NT2/D1 (cell line): ENCODE results near the gene SAMD1.

ENCODE experiments used
- DNase-seq: peaks from one replicate; pipeline ENCODE4 v3.0.0-alpha.2; 2011; ENCODE audit warnings: low read depth, low spot score
- H3K27me3 ChIP-seq: 2 replicates; pipeline ENCODE4 v1.6.0; 2011; ENCODE audit warnings: mild to moderate bottlenecking; ENCODE audit not compliant: insufficient read length, insufficient read depth
- H3K36me3 ChIP-seq: 2 replicates; pipeline ENCODE4 v1.6.1; 2011; ENCODE audit warnings: mild to moderate bottlenecking, low read length, mixed read lengths; ENCODE audit not compliant: insufficient read depth, insufficient read length
- H3K4me1 ChIP-seq: 2 replicates; pipeline ENCODE4 v1.5.1; 2011; ENCODE audit not compliant: insufficient read depth, insufficient read length
- H3K4me3 ChIP-seq: 2 replicates; pipeline ENCODE4 v1.5.1; 2011; ENCODE audit warnings: low read depth; ENCODE audit not compliant: insufficient read length
- H3K9ac ChIP-seq: 2 replicates; pipeline ENCODE4 v1.6.0; 2011; ENCODE audit warnings: low read depth; ENCODE audit not compliant: insufficient read length
- H3K9me3 ChIP-seq: 2 replicates; pipeline ENCODE4 v1.5.1; 2011; ENCODE audit warnings: mild to moderate bottlenecking, low read length; ENCODE audit not compliant: insufficient read depth
- SUZ12 ChIP-seq: IDR thresholded peaks from 2 replicates; pipeline ENCODE4 v1.6.1; 2011; ENCODE audit not compliant: insufficient read length, insufficient read depth; ENCODE audit errors: extremely low read depth
- YY1 ChIP-seq: IDR thresholded peaks from 2 replicates; pipeline ENCODE4 v1.6.1; 2011; ENCODE audit not compliant: insufficient read length, insufficient read depth
- ZNF274 ChIP-seq: IDR thresholded peaks from 2 replicates; pipeline ENCODE4 v1.6.1; 2011; ENCODE audit warnings: mild to moderate bottlenecking, low read depth, low read length

The SAMD1 gene

GRCh38 chr19:14117668-14118164, 27.2 kb upstream of the SAMD1 start, which contains the start of gene PRKACA:
Gene PRKACA (minus strand): TSS chr19:14117762. CDS start chr19:14117547, 215 bp downstream.
- H3K36me3 ChIP-seq = peaks cover 24% of the 10 kb centered on the region
- TF ChIP-seq ZNF274 = no peak
- H3K4me1 ChIP-seq = peaks cover 15% of the 10 kb centered on the region
- H3K27me3 ChIP-seq = no peaks in the 10 kb centered on the region
- peak within 1 kb of the TSS; percentile 89 for H3K9ac ChIP-seq
- DNase-seq = peak; percentile 99
- peak within 1 kb of the TSS; percentile 72 for H3K4me3 ChIP-seq
- no peaks in the 10 kb centered on the region for H3K9me3 ChIP-seq

DNA sequence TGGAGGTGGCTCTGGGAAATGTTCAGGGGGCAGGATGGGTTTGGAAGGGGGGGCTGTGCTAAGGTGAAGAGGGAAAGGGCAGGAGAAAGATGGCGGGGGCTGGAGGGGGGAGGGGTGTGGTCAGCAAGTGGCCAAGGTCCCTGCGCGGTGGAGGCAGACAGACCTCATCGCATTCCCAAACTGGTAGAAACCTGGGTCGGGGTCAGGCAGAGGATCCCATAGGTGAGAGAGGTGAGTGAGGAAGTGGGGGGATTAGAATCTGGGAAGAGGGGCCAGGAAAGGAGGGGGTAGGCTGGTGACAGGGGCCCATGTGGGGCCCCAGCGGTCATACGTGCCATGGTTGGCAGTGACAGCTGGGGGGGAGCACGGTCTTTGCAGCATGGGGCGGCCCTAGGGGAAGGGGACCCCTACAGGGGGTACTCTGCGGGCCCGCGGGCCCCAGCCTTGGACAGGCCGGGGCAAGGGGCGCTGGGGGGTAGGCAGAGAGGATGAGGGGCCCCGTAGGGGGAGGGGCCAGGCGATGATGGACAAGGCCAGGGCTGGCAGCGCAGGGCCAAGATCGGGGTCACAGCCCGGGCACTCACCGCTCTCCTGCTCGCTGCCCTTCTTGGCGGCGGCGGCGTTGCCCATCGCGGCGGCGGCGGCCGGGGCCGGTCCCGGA, 26.5 kb upstream of the SAMD1 start:
- no peaks in the 10 kb centered on the region for H3K27me3 ChIP-seq
- H3K4me1 ChIP-seq = peaks cover 21% of the 10 kb centered on the region
- H3K9ac ChIP-seq = peak overlapping the region; percentile 82
- peaks cover 21% of the 10 kb centered on the region for H3K36me3 ChIP-seq
- H3K4me3 ChIP-seq = peak overlapping the region; percentile 72
- H3K9me3 ChIP-seq = no peaks in the 10 kb centered on the region
- TF ChIP-seq SUZ12 (no peak), ZNF274 (no peak), YY1 (no peak)
- DNase-seq = no peak

DNA sequence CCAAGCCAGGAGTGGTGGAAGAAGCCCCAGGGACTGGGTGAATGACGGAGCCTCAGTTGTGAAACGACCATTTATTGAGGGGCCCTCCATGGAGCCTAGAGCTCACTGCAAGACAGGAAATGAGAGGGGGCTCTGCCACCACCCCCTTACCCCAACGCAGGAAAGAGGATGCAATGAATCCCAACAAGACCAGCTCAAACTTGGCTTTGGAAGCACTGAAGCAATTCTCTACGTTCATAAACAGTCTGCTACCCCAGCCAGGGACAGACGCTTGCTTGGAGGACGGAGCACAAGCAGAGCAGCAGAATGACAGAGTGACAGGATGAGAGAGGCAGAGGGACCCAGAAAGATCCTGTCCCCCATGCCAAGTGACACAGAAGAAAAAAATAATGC, 26.0 kb upstream of the SAMD1 start:
- no peak for TF ChIP-seq SUZ12
- TF ChIP-seq ZNF274 = no peak
- no peak for TF ChIP-seq YY1
- Histone ChIP-seq H3K4me1 (peaks cover 21% of the 10 kb centered on the region), H3K9ac (peak overlapping the region; percentile 82), H3K36me3 (peaks cover 21% of the 10 kb centered on the region), H3K9me3 (no peaks in the 10 kb centered on the region), H3K27me3 (no peaks in the 10 kb centered on the region), H3K4me3 (peak overlapping the region; percentile 72)
- no peak for DNase-seq

DNA sequence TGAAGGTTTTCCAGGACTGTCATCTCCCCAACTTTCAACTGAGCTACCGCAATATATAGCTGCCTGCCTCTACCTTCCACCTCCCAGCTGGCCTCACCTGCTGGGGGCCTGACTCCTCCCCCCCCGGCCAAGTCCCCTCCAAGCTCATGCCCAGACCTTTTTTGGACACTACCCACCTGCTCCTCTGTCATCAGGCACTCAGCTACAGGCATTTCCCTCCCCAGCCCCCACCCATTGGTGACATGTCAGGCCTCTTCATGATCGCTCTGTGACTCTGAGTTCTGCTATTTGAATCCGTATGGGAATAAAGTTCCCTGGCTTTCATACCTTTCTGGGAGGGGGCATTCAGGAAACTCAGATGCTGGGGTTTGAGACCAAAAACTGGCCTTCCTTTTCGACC, 25.2 kb upstream of the SAMD1 start:
- H3K4me3 ChIP-seq = no peak overlapping the region
- peaks cover 13% of the 10 kb centered on the region for H3K36me3 ChIP-seq
- DNase-seq = no peak
- peaks cover 23% of the 10 kb centered on the region for H3K4me1 ChIP-seq
- TF ChIP-seq ZNF274 (no peak), SUZ12 (no peak), YY1 (no peak)
- no peaks in the 10 kb centered on the region for H3K27me3 ChIP-seq
- no peak overlapping the region for H3K9ac ChIP-seq
- H3K9me3 ChIP-seq = no peaks in the 10 kb centered on the region

GRCh38 chr19:14114854-14115253, 24.3 kb upstream of the SAMD1 start:
- H3K36me3 ChIP-seq = peaks cover 4% of the 10 kb centered on the region
- H3K9ac ChIP-seq = no peak overlapping the region
- peaks cover 25% of the 10 kb centered on the region for H3K4me1 ChIP-seq
- no peaks in the 10 kb centered on the region for H3K27me3 ChIP-seq
- DNase-seq = no peak
- TF ChIP-seq YY1 (no peak), SUZ12 (no peak), ZNF274 (no peak)
- H3K9me3 ChIP-seq = no peaks in the 10 kb centered on the region
- H3K4me3 ChIP-seq = no peak overlapping the region

- no peak for DNase-seq
- Histone ChIP-seq H3K9me3 (no peaks in the 10 kb centered on the region), H3K27me3 (no peaks in the 10 kb centered on the region), H3K4me1 (peaks cover 25% of the 10 kb centered on the region), H3K4me3 (no peak overlapping the region), H3K9ac (no peak overlapping the region), H3K36me3 (peaks cover under 1% of the 10 kb centered on the region)
- TF ChIP-seq ZNF274 = no peak
- no peak for TF ChIP-seq YY1
- no peak for TF ChIP-seq SUZ12
Observed at GRCh38 chr19:14114439-14114838, 23.9 kb upstream of the SAMD1 start.

DNA sequence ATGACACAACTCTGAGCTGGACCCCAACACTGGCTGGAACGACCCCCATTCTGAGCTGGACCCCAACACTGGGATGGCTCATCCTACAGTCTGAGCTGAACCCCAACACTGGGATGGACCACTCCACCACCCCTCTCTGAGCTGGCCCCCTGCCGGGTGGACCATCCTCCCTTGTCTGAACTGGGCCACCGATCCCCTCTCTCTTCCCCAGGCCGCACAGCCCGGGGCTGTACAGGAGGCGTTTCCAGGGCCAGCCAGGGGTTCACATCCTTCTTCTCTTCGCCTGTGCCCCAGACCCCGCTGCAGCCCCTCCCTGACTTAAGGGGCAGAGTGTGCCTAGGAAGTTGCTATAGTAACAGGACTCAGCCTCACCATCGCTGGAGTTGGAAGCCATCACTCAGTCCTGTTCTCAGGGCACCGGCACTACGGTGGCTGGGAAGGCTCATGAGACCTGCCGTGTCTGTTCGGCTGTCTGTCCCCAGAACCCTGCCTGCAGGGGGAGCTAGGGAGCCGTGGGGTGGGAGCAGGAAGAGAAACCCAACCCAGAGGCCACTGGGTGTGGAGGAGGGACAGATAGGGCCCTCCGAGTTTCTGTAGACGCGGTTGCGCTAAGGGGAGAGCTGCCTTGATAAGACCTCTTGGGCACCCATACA, 23.3 kb upstream of the SAMD1 start:
- Histone ChIP-seq H3K4me1 (peaks cover 25% of the 10 kb centered on the region), H3K4me3 (no peak overlapping the region), H3K9ac (peak overlapping the region; percentile 51), H3K27me3 (no peaks in the 10 kb centered on the region), H3K36me3 (no peaks in the 10 kb centered on the region), H3K9me3 (no peaks in the 10 kb centered on the region)
- TF ChIP-seq ZNF274 = no peak
- no peak for TF ChIP-seq YY1
- no peak for TF ChIP-seq SUZ12
- no peak for DNase-seq
